A549 (cell line): ENCODE measurements around the gene ODAM. TPM values are rescaled to one million over a fixed set of nuclear protein-coding genes. Genes with fewer than 3 reads are reported as not detected.

Experiments used
- ATAC-seq, 2 experiments: fragments of 200-7000 bp in 1 of 2; fragments of >200 bp in 1 of 2; cut with Nextera tagmentation in 1 of 2; cut with Tn5 transposase in 1 of 2; 3 replicates each; pipeline versions ENCODE4 v1.8.0 to v1.9.1; 2018 to 2020; ENCODE audit warnings: mild to moderate bottlenecking in 1 of 2, moderate library complexity in 1 of 2
- CTCF ChIA-PET: fragments of 300-600 bp; sonication (Branson Sonifier 250); formaldehyde crosslinking; extraction: SDS; loops from one replicate; lab custom pipeline; 2021; ENCODE audit warnings: antibody characterized with exemption, inconsistent platforms; lab: Yijun Ruan, JAX
- POLR2A ChIA-PET: fragments of 350-600 bp; formaldehyde crosslinking; extraction: SDS; loops from one replicate; lab custom pipeline; 2021; ENCODE audit warnings: antibody characterized with exemption, inconsistent platforms; lab: Yijun Ruan, JAX
- DNase-seq, 2 experiments: peaks; one replicate each; pipeline versions ENCODE4 v3.0.0 to v3.0.0-alpha.2; 2011 to 2016; ENCODE audit warnings: low read depth in 1 of 2, low spot score in 1 of 2
- FAIRE-seq: peaks from 2 replicates; lab custom pipeline; 2011; peaks lifted over from hg19 to GRCh38; lab: Jason Lieb, UNC
- H3K27ac ChIP-seq, 2 experiments: fragments of >200 bp; sonication (Bioruptor Twin); formaldehyde crosslinking; 3 replicates each; pipeline ENCODE4 v1.5.1; 2016 to 2017
- H3K4me1 ChIP-seq: fragments of >200 bp; sonication (Bioruptor Twin); formaldehyde crosslinking; 3 replicates; pipeline ENCODE4 v1.6.1; 2016
- H3K4me2 ChIP-seq: fragments of >200 bp; sonication (Bioruptor Twin); formaldehyde crosslinking; 3 replicates; pipeline ENCODE4 v1.6.1; 2016
- H3K4me3 ChIP-seq: fragments of >200 bp; sonication (Bioruptor Twin); formaldehyde crosslinking; 3 replicates; pipeline ENCODE4 v1.5.1; 2016
- H3K9me3 ChIP-seq: fragments of >200 bp; sonication (Bioruptor Twin); formaldehyde crosslinking; 3 replicates; pipeline ENCODE4 v1.6.1; 2016
- BCL3 ChIP-seq: fragments of >200 bp; sonication (Bioruptor Twin); formaldehyde crosslinking; IDR thresholded peaks from 3 replicates; pipeline ENCODE4 v1.6.1; 2016
- CBX2 ChIP-seq: fragments of 200-600 bp; sonication (generic); IDR thresholded peaks from 2 replicates; pipeline ENCODE4 v1.6.1; 2016; ENCODE audit warnings: low read depth, mild to moderate bottlenecking, borderline replicate concordance
- CHD2 ChIP-seq: fragments of 150-350 bp; IDR thresholded peaks from 2 replicates; pipeline ENCODE4 v1.6.1; 2014; ENCODE audit warnings: low read length; ENCODE audit not compliant: partially characterized antibody
- CHD4 ChIP-seq: fragments of 200-600 bp; sonication (generic); IDR thresholded peaks from 2 replicates; pipeline ENCODE4 v1.6.1; 2016; ENCODE audit warnings: antibody characterized with exemption, mild to moderate bottlenecking, borderline replicate concordance
- FOSB ChIP-seq: fragments of 250-450 bp; sonication (Bioruptor Pico); IDR thresholded peaks from 2 replicates; pipeline ENCODE4 v1.5.0; 2020; ENCODE audit warnings: mild to moderate bottlenecking, moderate library complexity
- HMGXB4 ChIP-seq: fragments of 250-450 bp; sonication (Bioruptor Pico); IDR thresholded peaks from 2 replicates; pipeline ENCODE4 v1.5.0; 2021; ENCODE audit warnings: mild to moderate bottlenecking, moderate library complexity, borderline replicate concordance
- HOXA7 ChIP-seq: fragments of 250-450 bp; sonication (Bioruptor Pico); IDR thresholded peaks from 2 replicates; pipeline ENCODE4 v1.5.0; 2020; ENCODE audit warnings: mild to moderate bottlenecking, moderate library complexity
- HOXB13 ChIP-seq: fragments of 250-450 bp; sonication (Bioruptor Pico); IDR thresholded peaks from 2 replicates; pipeline ENCODE4 v1.5.0; 2020; ENCODE audit warnings: low read depth, mild to moderate bottlenecking, moderate library complexity
- HOXB5 ChIP-seq: fragments of 250-450 bp; sonication (Bioruptor Pico); IDR thresholded peaks from 2 replicates; pipeline ENCODE4 v1.5.0; 2020; ENCODE audit warnings: mild to moderate bottlenecking, moderate library complexity
- KDM5A ChIP-seq: fragments of 200-600 bp; sonication (generic); IDR thresholded peaks from 2 replicates; pipeline ENCODE4 v1.6.1; 2016; ENCODE audit warnings: antibody characterized with exemption, mild to moderate bottlenecking
- POLR2A ChIP-seq: IDR thresholded peaks from 2 replicates; pipeline ENCODE4 v1.6.1; 2012; ENCODE audit warnings: mild to moderate bottlenecking, low read length
- RAD21 ChIP-seq, 2 experiments: fragments of >200 bp in 1 of 2; sonication (Bioruptor Twin) in 1 of 2; formaldehyde crosslinking in 1 of 2; IDR thresholded peaks in 1 of 2; conservative IDR thresholded peaks in 1 of 2; 2 replicates in 1 of 2; 3 replicates in 1 of 2; pipeline ENCODE4 v1.6.1; 2012 to 2018; ENCODE audit warnings: inconsistent platforms in 1 of 2
- RARB ChIP-seq: fragments of 250-450 bp; sonication (Bioruptor Pico); IDR thresholded peaks from 2 replicates; pipeline ENCODE4 v1.8.0; 2021; ENCODE audit warnings: mild to moderate bottlenecking, moderate library complexity
- RCOR1 ChIP-seq: fragments of 150-350 bp; IDR thresholded peaks from 2 replicates; pipeline ENCODE4 v1.6.1; 2014; ENCODE audit warnings: antibody characterized with exemption, low read length, low read depth
- REST ChIP-seq: fragments of 200-600 bp; sonication (generic); IDR thresholded peaks from 2 replicates; pipeline ENCODE4 v1.6.1; 2016; ENCODE audit warnings: antibody characterized with exemption, mild to moderate bottlenecking, moderate library complexity
- ZFP36 ChIP-seq: fragments of 450-650 bp; IDR thresholded peaks from 2 replicates; pipeline ENCODE4 v1.6.1; 2014; ENCODE audit warnings: borderline replicate concordance; ENCODE audit not compliant: partially characterized antibody
- WGBS: methylation state at CpG from one replicate; pipeline ENCODE4 v1.1.6; 2017; ENCODE audit errors: missing lambda C conversion rate; 5-methylcytosine and 5-hydroxymethylcytosine counted together
- polyA minus RNA-seq: library from RNA; depleted of rRNA, polyadenylated mRNA; stranded (reverse); fragments of >200 nt; gene quantifications from 2 replicates; pipeline ENCODE4 v1.2.3, GENCODE V29; 2011; rRNA and poly(A)+ RNA removed
- polyA plus RNA-seq, 4 experiments: library from polyadenylated mRNA; depleted of rRNA in 3 of 4; stranded (reverse); fragments of >200 nt; fragmentation: RNase III in 1 of 4; extraction: RNeasy Plus Mini Kit Qiagen cat#74134 plus additional on column Dnase treatment in 1 of 4; gene quantifications; 2 replicates in 3 of 4; 3 replicates in 1 of 4; pipeline ENCODE4 v1.2.3, GENCODE V29; 2011 to 2017

The ODAM gene
- polyA plus RNA-seq (2011; rRNA removed), result not detected in 2 replicates
- polyA plus RNA-seq (2012; cell fraction: cytosol; rRNA removed), result not detected in 2 replicates
- not detected in 2 replicates for polyA plus RNA-seq (2012; cell fraction: nucleus; rRNA removed)
- polyA plus RNA-seq (2017; fragmentation: RNase III; extraction: RNeasy Plus Mini Kit Qiagen cat#74134 plus additional on column Dnase treatment), result not detected in 3 replicates
- not detected in 2 replicates for polyA minus RNA-seq

GRCh38 chr4:70195425-70195824 lies at the start of gene ODAM:
ODAM (plus strand) TSS chr4:70195725; CDS start chr4:70196544, 819 bp downstream.
- H3K9me3 ChIP-seq, result no peaks in the 10 kb centered on the region
- ChIA-PET CTCF (no interaction called here), POLR2A (no interaction called here)
- TF ChIP-seq BCL3 (no peak), RCOR1 (no peak), HMGXB4 (CRISPR knock-in tag) (no peak), ZFP36 (no peak), FOSB (no peak), KDM5A (no peak), RAD21 (conservative IDR thresholded peaks at IDR 0.05 in 1 of 2, IDR thresholded peaks at IDR 0.05 in 1 of 2) (no peak), HOXA7 (CRISPR knock-in tag) (no peak)
- FAIRE-seq, result no peak
- WGBS, result 50% methylated on average over 1 of the region's 1 CpG
- no peak within 1 kb of the TSS for H3K27ac ChIP-seq
- H3K4me3 ChIP-seq, result no peak within 1 kb of the TSS
- H3K4me1 ChIP-seq, result no peaks in the 10 kb centered on the region
- ATAC-seq, result no peak
- no peak within 1 kb of the TSS for H3K4me2 ChIP-seq
- DNase-seq, result no peak

GRCh38 chr4:70151271-70151670 lies 44.3 kb upstream of the ODAM start:
- Histone ChIP-seq H3K4me2 (no peak overlapping the region), H3K27ac (no peak overlapping the region), H3K4me1 (no peaks in the 10 kb centered on the region), H3K9me3 (no peaks in the 10 kb centered on the region), H3K4me3 (no peak overlapping the region)
- ChIA-PET CTCF (no interaction called here), POLR2A (no interaction called here)
- TF ChIP-seq HOXB5 (CRISPR knock-in tag) (no peak), HOXB13 (CRISPR knock-in tag) (no peak), REST (no peak), CBX2 (no peak), CHD2 (no peak), HMGXB4 (CRISPR knock-in tag) (no peak), RARB (CRISPR knock-in tag) (no peak), CHD4 (no peak), POLR2A (no peak)
- ATAC-seq, result no peak
- no peak for FAIRE-seq
- no peak for DNase-seq
- WGBS, result 30% methylated on average over 3 of the region's 3 CpGs
